GM12878 (cell line): ENCODE data around the gene GET3. TPM values are rescaled to one million over a fixed set of nuclear protein-coding genes. Genes with fewer than 3 reads are reported as not detected.

Experiments used
- CBX5 ChIP-seq: sonication (generic); IDR thresholded peaks from 2 replicates; pipeline ENCODE4 v1.6.1; 2016; ENCODE audit warnings: low read depth, moderate library complexity, mild to moderate bottlenecking, inconsistent platforms
- CUX1 ChIP-seq: IDR thresholded peaks from 2 replicates; pipeline ENCODE4 v1.6.1; 2012; ENCODE audit warnings: improper control_type of control experiment, low read depth, low read length; ENCODE audit not compliant: insufficient replicate concordance
- E2F8 ChIP-seq: fragments of 450-650 bp; IDR thresholded peaks from 2 replicates; pipeline ENCODE4 v1.6.1; 2018; ENCODE audit warnings: mild to moderate bottlenecking, low read depth, moderate library complexity; ENCODE audit not compliant: partially characterized antibody
- IRF4 ChIP-seq: IDR thresholded peaks from 2 replicates; pipeline ENCODE4 v1.6.1; 2011; ENCODE audit warnings: low read depth, low read length
- KLF5 ChIP-seq: fragments of 450-650 bp; IDR thresholded peaks from 2 replicates; pipeline ENCODE4 v1.6.1; 2014; ENCODE audit warnings: mild to moderate bottlenecking; ENCODE audit not compliant: partially characterized antibody
- NFIC ChIP-seq: IDR thresholded peaks from 2 replicates; pipeline ENCODE4 v1.6.1; 2012; ENCODE audit warnings: low read depth, mild to moderate bottlenecking, inconsistent platforms, low read length, moderate library complexity
- SREBF1 ChIP-seq: IDR thresholded peaks from 2 replicates; pipeline ENCODE4 v1.6.1; 2012; ENCODE audit warnings: mild to moderate bottlenecking, low read length
- polyA plus RNA-seq, 11 experiments: library from polyadenylated mRNA; depleted of rRNA in 4 of 11; unstranded in 6 of 11; stranded (reverse) in 5 of 11; fragments of >200 nt; fragmentation: Nextera tagmentation in 4 of 11; fragmentation: Illumina TruSeq in 1 of 11; extraction: Ambion mirVana in 4 of 11; extraction: Trizol in 1 of 11; gene quantifications; 1 replicate in 1 of 11; 2 replicates in 10 of 11; pipeline versions ENCODE4 v1.2.1 to v1.2.3, GENCODE V29; 2011 to 2016; ENCODE audit warnings: inconsistent platforms in 2 of 11, missing spikeins in 2 of 11, low read depth in 1 of 11
- total RNA-seq, 4 experiments: library from RNA; depleted of rRNA in 3 of 4; stranded (reverse); fragments of >200 nt in 3 of 4; fragmentation: Illumina TruSeq in 1 of 4; extraction: Trizol in 1 of 4; gene quantifications; 2 replicates each; pipeline versions ENCODE4 v1.2.1 to v1.2.3, GENCODE V29; 2013 to 2021
- TF ChIP-seq, protein P1 (sequence below): fragments of 450-650 bp; formaldehyde crosslinking; IDR thresholded peaks from 2 replicates; pipeline ENCODE4 v1.5.0; 2022; ENCODE audit warnings: mild to moderate bottlenecking, missing genetic modification characterization
- TF ChIP-seq, protein P2 (sequence below): fragments of 450-650 bp; IDR thresholded peaks from 2 replicates; pipeline ENCODE4 v1.6.1; 2017; ENCODE audit warnings: mild to moderate bottlenecking, low read depth, inconsistent platforms; ENCODE audit not compliant: poor library complexity, severe bottlenecking
- TF ChIP-seq, protein P3 (sequence below): fragments of 450-650 bp; IDR thresholded peaks from 2 replicates; pipeline ENCODE4 v1.6.1; 2016; ENCODE audit warnings: mild to moderate bottlenecking, moderate library complexity, borderline replicate concordance

The GET3 gene
- total and polyA plus RNA-seq, 10 of the 15 experiments (the other 5 are each of a cell fraction or from before 2014, with no cell fraction given), result 14.5 to 144 (median 97.2) TPM

- TF ChIP-seq IRF4 (peak; percentile 25; the same call in 1 of the 2 replicates), KLF5 (no peak), CBX5 (no peak), NFIC (no peak), SREBF1 (no peak), E2F8 (no peak), CUX1 (peak; percentile 61)
- TF ChIP-seq, protein P1, sequence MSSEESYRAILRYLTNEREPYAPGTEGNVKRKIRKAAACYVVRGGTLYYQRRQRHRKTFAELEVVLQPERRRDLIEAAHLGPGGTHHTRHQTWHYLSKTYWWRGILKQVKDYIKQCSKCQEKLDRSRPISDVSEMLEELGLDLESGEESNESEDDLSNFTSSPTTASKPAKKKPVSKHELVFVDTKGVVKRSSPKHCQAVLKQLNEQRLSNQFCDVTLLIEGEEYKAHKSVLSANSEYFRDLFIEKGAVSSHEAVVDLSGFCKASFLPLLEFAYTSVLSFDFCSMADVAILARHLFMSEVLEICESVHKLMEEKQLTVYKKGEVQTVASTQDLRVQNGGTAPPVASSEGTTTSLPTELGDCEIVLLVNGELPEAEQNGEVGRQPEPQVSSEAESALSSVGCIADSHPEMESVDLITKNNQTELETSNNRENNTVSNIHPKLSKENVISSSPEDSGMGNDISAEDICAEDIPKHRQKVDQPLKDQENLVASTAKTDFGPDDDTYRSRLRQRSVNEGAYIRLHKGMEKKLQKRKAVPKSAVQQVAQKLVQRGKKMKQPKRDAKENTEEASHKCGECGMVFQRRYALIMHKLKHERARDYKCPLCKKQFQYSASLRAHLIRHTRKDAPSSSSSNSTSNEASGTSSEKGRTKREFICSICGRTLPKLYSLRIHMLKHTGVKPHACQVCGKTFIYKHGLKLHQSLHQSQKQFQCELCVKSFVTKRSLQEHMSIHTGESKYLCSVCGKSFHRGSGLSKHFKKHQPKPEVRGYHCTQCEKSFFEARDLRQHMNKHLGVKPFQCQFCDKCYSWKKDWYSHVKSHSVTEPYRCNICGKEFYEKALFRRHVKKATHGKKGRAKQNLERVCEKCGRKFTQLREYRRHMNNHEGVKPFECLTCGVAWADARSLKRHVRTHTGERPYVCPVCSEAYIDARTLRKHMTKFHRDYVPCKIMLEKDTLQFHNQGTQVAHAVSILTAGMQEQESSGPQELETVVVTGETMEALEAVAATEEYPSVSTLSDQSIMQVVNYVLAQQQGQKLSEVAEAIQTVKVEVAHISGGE (CRISPR knock-in tag), result no peak
- TF ChIP-seq, protein P2, sequence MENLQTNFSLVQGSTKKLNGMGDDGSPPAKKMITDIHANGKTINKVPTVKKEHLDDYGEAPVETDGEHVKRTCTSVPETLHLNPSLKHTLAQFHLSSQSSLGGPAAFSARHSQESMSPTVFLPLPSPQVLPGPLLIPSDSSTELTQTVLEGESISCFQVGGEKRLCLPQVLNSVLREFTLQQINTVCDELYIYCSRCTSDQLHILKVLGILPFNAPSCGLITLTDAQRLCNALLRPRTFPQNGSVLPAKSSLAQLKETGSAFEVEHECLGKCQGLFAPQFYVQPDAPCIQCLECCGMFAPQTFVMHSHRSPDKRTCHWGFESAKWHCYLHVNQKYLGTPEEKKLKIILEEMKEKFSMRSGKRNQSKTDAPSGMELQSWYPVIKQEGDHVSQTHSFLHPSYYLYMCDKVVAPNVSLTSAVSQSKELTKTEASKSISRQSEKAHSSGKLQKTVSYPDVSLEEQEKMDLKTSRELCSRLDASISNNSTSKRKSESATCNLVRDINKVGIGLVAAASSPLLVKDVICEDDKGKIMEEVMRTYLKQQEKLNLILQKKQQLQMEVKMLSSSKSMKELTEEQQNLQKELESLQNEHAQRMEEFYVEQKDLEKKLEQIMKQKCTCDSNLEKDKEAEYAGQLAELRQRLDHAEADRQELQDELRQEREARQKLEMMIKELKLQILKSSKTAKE, result peak; percentile 89
- TF ChIP-seq, protein P3, sequence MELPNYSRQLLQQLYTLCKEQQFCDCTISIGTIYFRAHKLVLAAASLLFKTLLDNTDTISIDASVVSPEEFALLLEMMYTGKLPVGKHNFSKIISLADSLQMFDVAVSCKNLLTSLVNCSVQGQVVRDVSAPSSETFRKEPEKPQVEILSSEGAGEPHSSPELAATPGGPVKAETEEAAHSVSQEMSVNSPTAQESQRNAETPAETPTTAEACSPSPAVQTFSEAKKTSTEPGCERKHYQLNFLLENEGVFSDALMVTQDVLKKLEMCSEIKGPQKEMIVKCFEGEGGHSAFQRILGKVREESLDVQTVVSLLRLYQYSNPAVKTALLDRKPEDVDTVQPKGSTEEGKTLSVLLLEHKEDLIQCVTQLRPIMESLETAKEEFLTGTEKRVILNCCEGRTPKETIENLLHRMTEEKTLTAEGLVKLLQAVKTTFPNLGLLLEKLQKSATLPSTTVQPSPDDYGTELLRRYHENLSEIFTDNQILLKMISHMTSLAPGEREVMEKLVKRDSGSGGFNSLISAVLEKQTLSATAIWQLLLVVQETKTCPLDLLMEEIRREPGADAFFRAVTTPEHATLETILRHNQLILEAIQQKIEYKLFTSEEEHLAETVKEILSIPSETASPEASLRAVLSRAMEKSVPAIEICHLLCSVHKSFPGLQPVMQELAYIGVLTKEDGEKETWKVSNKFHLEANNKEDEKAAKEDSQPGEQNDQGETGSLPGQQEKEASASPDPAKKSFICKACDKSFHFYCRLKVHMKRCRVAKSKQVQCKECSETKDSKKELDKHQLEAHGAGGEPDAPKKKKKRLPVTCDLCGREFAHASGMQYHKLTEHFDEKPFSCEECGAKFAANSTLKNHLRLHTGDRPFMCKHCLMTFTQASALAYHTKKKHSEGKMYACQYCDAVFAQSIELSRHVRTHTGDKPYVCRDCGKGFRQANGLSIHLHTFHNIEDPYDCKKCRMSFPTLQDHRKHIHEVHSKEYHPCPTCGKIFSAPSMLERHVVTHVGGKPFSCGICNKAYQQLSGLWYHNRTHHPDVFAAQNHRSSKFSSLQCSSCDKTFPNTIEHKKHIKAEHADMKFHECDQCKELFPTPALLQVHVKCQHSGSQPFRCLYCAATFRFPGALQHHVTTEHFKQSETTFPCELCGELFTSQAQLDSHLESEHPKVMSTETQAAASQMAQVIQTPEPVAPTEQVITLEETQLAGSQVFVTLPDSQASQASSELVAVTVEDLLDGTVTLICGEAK, result no peak
These were observed 51.4 kb downstream of the GET3 start (continued) for GRCh38 chr19:12788682-12789097.
